Karpas-422 (cell line): Measurements from ENCODE around the gene ANKUB1. TPM values are rescaled to one million over a fixed set of nuclear protein-coding genes. Genes with fewer than 3 reads are reported as not detected.
A peak's percentile ranks its signal among the peaks of the same experiment; 100 is the strongest.
"Not testable (repeated sequence)": the region's sequence is repeated elsewhere in the genome, so short reads cannot be mapped to it uniquely, and the experiment has no call there.

Experiments used
- DNase-seq: peaks from one replicate; pipeline ENCODE4 v3.0.0-alpha.2; 2015
- H2AFZ ChIP-seq: fragments of 200-600 bp; sonication (generic); 2 replicates; pipeline ENCODE4 v1.6.1; 2014; ENCODE audit warnings: antibody characterized with exemption, low read length, mixed read lengths
- H3K27ac ChIP-seq: fragments of 200-600 bp; sonication (generic); 2 replicates; pipeline ENCODE4 v1.5.1; 2014; ENCODE audit warnings: mild to moderate bottlenecking, low read length, moderate library complexity
- H3K27me3 ChIP-seq: fragments of 200-600 bp; sonication (generic); 2 replicates; pipeline ENCODE4 v1.6.1; 2014; ENCODE audit warnings: low read length, mixed read lengths
- H3K36me3 ChIP-seq: fragments of 200-600 bp; sonication (generic); 2 replicates; pipeline ENCODE4 v1.6.1; 2014; ENCODE audit warnings: low read length, mixed read lengths; ENCODE audit not compliant: insufficient read depth
- H3K4me1 ChIP-seq: fragments of 200-600 bp; sonication (generic); 2 replicates; pipeline ENCODE4 v1.6.1; 2014; ENCODE audit warnings: mild to moderate bottlenecking, low read length, mixed read lengths
- H3K4me2 ChIP-seq: fragments of 200-600 bp; sonication (generic); 2 replicates; pipeline ENCODE4 v1.6.1; 2014; ENCODE audit warnings: low read length, low read depth, mild to moderate bottlenecking; ENCODE audit not compliant: poor library complexity, severe bottlenecking
- H3K4me3 ChIP-seq: fragments of 200-600 bp; sonication (generic); 2 replicates; pipeline ENCODE4 v1.5.1; 2014; ENCODE audit warnings: mild to moderate bottlenecking, antibody characterized with exemption, low read length, mixed read lengths
- H3K79me2 ChIP-seq: fragments of 200-600 bp; sonication (generic); 2 replicates; pipeline ENCODE4 v1.6.1; 2014; ENCODE audit warnings: mild to moderate bottlenecking, low read length, mixed read lengths
- H3K9ac ChIP-seq: fragments of 200-600 bp; sonication (generic); 2 replicates; pipeline ENCODE4 v1.6.0; 2014; ENCODE audit warnings: low read length
- H3K9me2 ChIP-seq: fragments of 200-600 bp; sonication (generic), shearing (Covaris generic); replicated peaks from 2 replicates; pipeline ENCODE4 v1.6.0; 2014; ENCODE audit warnings: mild to moderate bottlenecking, low read length, moderate library complexity; ENCODE audit not compliant: insufficient read depth
- H3K9me3 ChIP-seq: fragments of 300-700, 200-600 bp; sonication (generic); 2 replicates; pipeline ENCODE4 v1.6.1; 2014; ENCODE audit warnings: low read length, mixed read lengths
- H4K20me1 ChIP-seq: fragments of 200-600 bp; sonication (generic); 2 replicates; pipeline ENCODE4 v1.6.1; 2014; ENCODE audit warnings: mild to moderate bottlenecking, antibody characterized with exemption, low read length, low read depth; ENCODE audit not compliant: insufficient read depth
- total RNA-seq: library from RNA; depleted of rRNA; stranded (reverse); fragments of >200 nt; shearing (Covaris generic); gene quantifications from 2 replicates; pipeline ENCODE4 v1.2.3, GENCODE V29; 2014; ENCODE audit warnings: low replicate concordance

ANKUB1 gene
- total RNA-seq, 1 experiment from 2014 or later: not detected

DNA sequence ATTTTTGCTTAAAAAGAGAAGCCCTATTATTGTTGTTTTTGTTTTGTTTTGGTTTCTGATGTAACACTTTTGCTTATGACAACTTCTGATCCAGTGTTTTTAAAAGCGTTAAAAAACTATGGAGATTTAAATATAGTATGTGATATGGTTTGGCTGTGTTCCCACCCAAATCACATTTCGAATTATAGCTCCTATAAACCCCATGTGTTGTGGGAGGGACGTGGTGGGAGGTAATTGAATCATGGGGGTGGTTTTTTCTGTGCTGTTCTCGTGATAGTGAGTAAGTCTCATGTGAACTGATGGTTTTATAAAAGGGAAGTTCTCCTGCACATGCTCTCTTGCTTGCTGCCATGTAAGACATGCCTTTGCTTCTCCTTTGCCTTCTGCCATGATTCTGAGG, 37.3 kb upstream of the ANKUB1 start:
- DNase-seq, H3K4me2 ChIP-seq, H3K9ac ChIP-seq, H3K27me3 ChIP-seq, H3K27ac ChIP-seq, H3K4me3 ChIP-seq, H2AFZ ChIP-seq, H3K9me2 ChIP-seq, H4K20me1 ChIP-seq, H3K4me1 ChIP-seq: not testable (repeated sequence)
- Histone ChIP-seq H3K79me2 (peaks cover 93% of the 10 kb centered on the region), H3K9me3 (peaks cover 43% of the 10 kb centered on the region), H3K36me3 (peaks cover 15% of the 10 kb centered on the region)

DNA sequence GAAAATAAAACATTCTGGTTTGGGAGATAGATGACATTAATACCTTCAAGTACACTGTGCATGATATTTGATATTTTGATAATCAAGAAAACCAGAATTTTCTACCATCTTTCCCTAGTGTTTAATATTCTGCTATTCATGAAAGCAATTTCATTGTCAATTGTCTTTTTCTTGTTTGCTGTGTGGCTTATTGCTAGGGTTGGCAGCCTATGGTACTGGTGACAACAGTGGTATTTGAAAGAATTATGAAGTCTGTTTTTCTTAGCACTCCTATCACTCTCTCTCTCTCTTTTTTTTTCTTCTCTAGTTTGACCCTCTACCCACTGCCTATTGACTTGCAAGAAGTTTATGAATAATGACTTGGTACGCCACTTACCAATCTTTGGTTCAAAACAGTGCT, 36.0 kb upstream of the ANKUB1 start:
- H2AFZ ChIP-seq: no peak overlapping the region
- no peak overlapping the region for H3K27ac ChIP-seq
- no peak overlapping the region for H3K4me3 ChIP-seq
- H3K9me2 ChIP-seq: no peaks in the 10 kb centered on the region
- DNase-seq: no peak
- no peaks in the 10 kb centered on the region for H3K4me1 ChIP-seq
- no peak overlapping the region for H3K9ac ChIP-seq
- H3K79me2 ChIP-seq: peaks cover 93% of the 10 kb centered on the region
- no peaks in the 10 kb centered on the region for H4K20me1 ChIP-seq
- peaks cover 32% of the 10 kb centered on the region for H3K9me3 ChIP-seq
- no peak overlapping the region for H3K4me2 ChIP-seq
- H3K27me3 ChIP-seq: no peaks in the 10 kb centered on the region
- peaks cover 15% of the 10 kb centered on the region for H3K36me3 ChIP-seq

DNA sequence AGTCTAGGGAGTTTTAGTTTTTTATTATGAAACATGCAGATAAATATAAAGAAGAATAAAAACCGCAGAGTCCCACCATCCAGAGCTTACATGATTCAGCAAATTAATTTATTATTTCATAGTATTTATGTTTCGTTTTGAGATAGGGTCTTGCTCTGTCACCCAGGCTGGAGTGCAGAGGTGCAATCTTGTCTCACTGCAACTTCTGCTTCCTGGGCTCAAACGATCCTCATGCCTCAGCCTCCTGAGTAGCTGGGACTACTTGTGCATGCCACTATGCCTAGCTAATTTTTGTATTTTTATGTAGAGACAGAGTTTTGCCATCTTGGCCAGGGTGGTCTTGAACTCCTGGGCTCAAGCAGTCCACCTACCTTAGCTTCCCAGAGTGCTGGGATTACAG, 34.3 kb upstream of the ANKUB1 start:
- H3K4me1 ChIP-seq: no peaks in the 10 kb centered on the region
- no peaks in the 10 kb centered on the region for H4K20me1 ChIP-seq
- H2AFZ ChIP-seq: no peak overlapping the region
- no peak overlapping the region for H3K9ac ChIP-seq
- DNase-seq: no peak
- no peaks in the 10 kb centered on the region for H3K27me3 ChIP-seq
- peaks cover 27% of the 10 kb centered on the region for H3K36me3 ChIP-seq
- H3K27ac ChIP-seq: no peak overlapping the region
- peaks cover 28% of the 10 kb centered on the region for H3K9me3 ChIP-seq
- no peak overlapping the region for H3K4me2 ChIP-seq
- peaks cover 93% of the 10 kb centered on the region for H3K79me2 ChIP-seq
- no peaks in the 10 kb centered on the region for H3K9me2 ChIP-seq
- no peak overlapping the region for H3K4me3 ChIP-seq

DNA sequence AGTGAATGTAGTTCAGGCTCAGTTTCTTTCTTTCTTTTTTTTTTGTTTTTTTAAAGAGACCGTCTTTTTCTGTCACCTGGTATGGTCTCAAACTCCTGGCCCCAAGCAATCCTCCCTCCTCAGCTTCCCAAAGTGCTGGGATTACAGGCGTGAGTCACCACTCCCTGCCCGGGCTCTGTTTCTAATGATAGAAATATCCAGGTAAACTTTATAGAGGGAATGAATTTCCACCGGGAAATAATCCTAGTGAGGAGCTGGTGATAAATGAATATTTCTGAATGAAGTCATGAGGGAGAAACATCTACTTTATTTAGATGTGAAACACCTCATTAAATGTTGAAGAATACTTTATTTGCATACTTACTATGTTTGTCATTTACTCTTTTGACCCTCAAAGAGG, 27.8 kb upstream of the ANKUB1 start:
- Histone ChIP-seq H3K9me3 (peaks cover 10% of the 10 kb centered on the region; the same call in 1 of the 2 replicates), H3K4me2 (no peak overlapping the region), H3K4me3 (no peak overlapping the region), H2AFZ (no peak overlapping the region), H3K4me1 (peaks cover 21% of the 10 kb centered on the region), H3K9me2 (no peaks in the 10 kb centered on the region), H3K36me3 (peaks cover 35% of the 10 kb centered on the region), H4K20me1 (0 out of 2 replicates have a peak, but pooled peaks cover 2% of the 10 kb centered on the region), H3K27ac (no peak overlapping the region), H3K79me2 (peaks cover 100% of the 10 kb centered on the region), H3K9ac (no peak overlapping the region), H3K27me3 (no peaks in the 10 kb centered on the region)
- no peak for DNase-seq

DNA sequence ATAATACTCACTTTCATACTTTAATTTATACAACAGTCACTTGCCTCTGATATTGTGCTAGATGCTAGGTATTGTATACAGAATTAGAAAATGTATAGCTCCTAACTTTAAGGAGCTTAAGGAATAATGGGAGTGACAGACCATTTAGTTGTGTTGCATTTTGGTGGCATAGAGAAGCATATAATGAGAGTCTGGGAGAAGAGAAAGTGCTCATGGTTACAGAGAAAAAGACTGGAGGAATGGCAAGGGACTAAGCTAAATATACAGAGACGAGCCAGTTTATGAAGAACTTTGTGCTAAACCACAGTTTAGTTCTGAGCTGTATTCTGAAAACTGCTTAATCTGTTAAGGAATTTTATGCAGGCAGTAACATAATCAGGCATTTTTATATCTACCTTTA, 27.1 kb upstream of the ANKUB1 start:
- Histone ChIP-seq H4K20me1 (0 out of 2 replicates have a peak, but pooled peaks cover 3% of the 10 kb centered on the region), H3K9me3 (peaks cover 10% of the 10 kb centered on the region; the same call in 1 of the 2 replicates), H3K9ac (no peak overlapping the region), H2AFZ (no peak overlapping the region), H3K79me2 (peaks cover 100% of the 10 kb centered on the region), H3K4me3 (no peak overlapping the region), H3K9me2 (no peaks in the 10 kb centered on the region), H3K4me2 (no peak overlapping the region), H3K27ac (no peak overlapping the region), H3K4me1 (peaks cover 28% of the 10 kb centered on the region), H3K36me3 (peaks cover 35% of the 10 kb centered on the region), H3K27me3 (no peaks in the 10 kb centered on the region)
- DNase-seq: no peak

DNA sequence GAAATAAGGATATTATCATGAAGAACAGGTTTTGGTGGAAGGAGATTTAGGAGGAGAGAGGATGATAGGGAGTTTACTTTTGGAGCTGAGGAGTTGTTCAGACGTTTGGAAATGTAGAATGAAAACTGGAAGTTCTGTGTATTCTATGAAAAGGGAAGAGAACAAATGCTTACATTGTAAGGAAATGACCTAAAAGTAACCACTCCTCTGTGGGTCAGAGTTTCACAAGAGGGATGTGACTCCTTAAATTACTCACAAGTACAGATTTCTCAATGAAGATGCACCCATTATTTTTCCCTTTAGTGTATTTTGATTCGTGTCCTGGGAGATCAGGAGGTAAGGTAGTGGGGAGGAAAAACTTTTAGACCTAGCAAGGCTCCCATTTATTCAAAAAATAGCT, 24.6 kb upstream of the ANKUB1 start:
- no peak overlapping the region for H3K9ac ChIP-seq
- no peak overlapping the region for H3K4me3 ChIP-seq
- no peaks in the 10 kb centered on the region for H3K9me2 ChIP-seq
- H3K36me3 ChIP-seq: peaks cover 26% of the 10 kb centered on the region
- H2AFZ ChIP-seq: no peak overlapping the region
- no peak overlapping the region for H3K27ac ChIP-seq
- no peak for DNase-seq
- peak overlapping the region; percentile 81 for H3K4me2 ChIP-seq
- peaks cover 36% of the 10 kb centered on the region for H3K4me1 ChIP-seq
- H4K20me1 ChIP-seq: 0 out of 2 replicates have a peak, but pooled peaks cover 7% of the 10 kb centered on the region
- H3K79me2 ChIP-seq: peaks cover 89% of the 10 kb centered on the region
- H3K27me3 ChIP-seq: no peaks in the 10 kb centered on the region
- peaks cover 4% of the 10 kb centered on the region; the same call in 1 of the 2 replicates for H3K9me3 ChIP-seq

DNA sequence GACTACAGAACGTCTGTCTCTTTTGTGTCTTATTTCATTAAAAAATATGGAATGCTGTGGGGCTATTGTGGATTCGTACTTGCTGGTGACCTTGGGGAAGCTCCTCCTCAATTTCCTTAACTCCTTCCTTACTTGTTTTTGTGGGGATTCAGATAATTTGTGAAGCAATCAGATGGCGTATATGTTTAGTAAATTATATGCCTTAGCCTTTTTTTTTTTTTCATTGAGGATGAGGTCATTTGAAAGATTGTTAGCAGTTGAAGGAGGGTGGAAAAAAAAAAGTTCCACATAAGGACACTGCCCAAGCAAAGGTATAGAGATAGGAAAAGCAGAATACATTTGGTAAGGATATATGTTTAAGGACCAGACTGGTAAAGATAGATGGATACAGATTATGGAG, 24.0 kb upstream of the ANKUB1 start:
- H3K79me2 ChIP-seq: peaks cover 82% of the 10 kb centered on the region
- H3K9me2 ChIP-seq: no peaks in the 10 kb centered on the region
- peaks cover 40% of the 10 kb centered on the region for H3K4me1 ChIP-seq
- no peak for DNase-seq
- peaks cover 20% of the 10 kb centered on the region for H3K36me3 ChIP-seq
- H3K27ac ChIP-seq: no peak overlapping the region
- H3K9me3 ChIP-seq: no peaks in the 10 kb centered on the region
- 0 out of 2 replicates have a peak, but pooled peaks cover 7% of the 10 kb centered on the region for H4K20me1 ChIP-seq
- no peaks in the 10 kb centered on the region for H3K27me3 ChIP-seq
- H3K9ac ChIP-seq: no peak overlapping the region
- no peak overlapping the region for H2AFZ ChIP-seq
- H3K4me2 ChIP-seq: peak overlapping the region; percentile 81
- H3K4me3 ChIP-seq: peak overlapping the region; percentile 73; the same call in 1 of the 2 replicates

DNA sequence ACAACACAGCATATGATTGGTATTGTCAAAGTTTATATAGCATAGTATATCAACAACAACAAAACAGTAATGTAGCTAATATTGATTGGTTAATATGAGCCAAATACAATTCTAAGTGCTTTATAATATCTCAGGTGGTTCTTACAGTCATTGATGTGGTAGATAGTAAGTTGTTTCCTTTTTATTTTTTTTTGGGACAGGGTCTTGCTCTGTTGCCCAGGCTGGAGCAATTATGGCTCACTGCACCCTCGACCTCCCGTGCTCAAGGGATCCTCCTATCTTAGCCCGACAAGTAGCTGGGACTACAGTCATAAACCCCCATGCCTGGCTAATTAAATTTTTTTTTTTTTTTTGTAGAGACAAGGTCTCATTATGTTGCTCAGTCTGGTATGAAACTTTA, 23.4 kb upstream of the ANKUB1 start:
- no peak overlapping the region for H3K27ac ChIP-seq
- peaks cover 40% of the 10 kb centered on the region for H3K4me1 ChIP-seq
- peak overlapping the region; percentile 73; the same call in 1 of the 2 replicates for H3K4me3 ChIP-seq
- peaks cover 76% of the 10 kb centered on the region for H3K79me2 ChIP-seq
- H3K36me3 ChIP-seq: peaks cover 16% of the 10 kb centered on the region
- 0 out of 2 replicates have a peak, but pooled peaks cover 7% of the 10 kb centered on the region for H4K20me1 ChIP-seq
- DNase-seq: no peak
- H3K27me3 ChIP-seq: no peaks in the 10 kb centered on the region
- no peaks in the 10 kb centered on the region for H3K9me3 ChIP-seq
- no peak overlapping the region for H3K9ac ChIP-seq
- H3K4me2 ChIP-seq: peak overlapping the region; percentile 81
- no peak overlapping the region for H2AFZ ChIP-seq
- no peaks in the 10 kb centered on the region for H3K9me2 ChIP-seq
